ENCODE data around the gene TMCC1.
"Not testable (repeated sequence)": the region's sequence is repeated elsewhere in the genome, so short reads cannot be mapped to it uniquely, and the experiment has no call there.

Gene TMCC1

DNA sequence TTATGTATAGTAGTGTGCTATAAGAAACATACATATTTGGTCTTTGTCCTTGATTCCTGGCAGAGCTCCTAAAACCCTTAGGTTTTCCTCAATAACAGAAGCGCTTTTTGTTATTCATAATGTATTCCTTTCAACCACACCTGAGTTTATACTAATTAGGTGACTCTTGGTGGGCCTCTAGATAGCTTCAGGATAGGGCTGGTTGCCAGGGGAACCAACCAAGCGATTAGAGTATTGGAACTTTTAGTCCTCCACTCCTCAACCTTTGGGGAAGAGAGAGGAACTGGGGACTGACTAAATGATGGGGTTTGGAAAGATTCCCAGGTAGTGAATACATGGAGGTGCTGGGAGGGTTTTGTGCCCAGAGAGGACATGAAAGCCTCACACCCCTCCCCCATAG, 24.6 kb downstream of the TMCC1 start:
- no peak for DNase-seq
- TF ChIP-seq GATA1 (IDR thresholded peaks at IDR 0.05; ENCODE audit: low read depth, low read length) (no peak), POLR2A (IDR thresholded peaks at IDR 0.05; ENCODE audit: low read length) (no peak)

DNA sequence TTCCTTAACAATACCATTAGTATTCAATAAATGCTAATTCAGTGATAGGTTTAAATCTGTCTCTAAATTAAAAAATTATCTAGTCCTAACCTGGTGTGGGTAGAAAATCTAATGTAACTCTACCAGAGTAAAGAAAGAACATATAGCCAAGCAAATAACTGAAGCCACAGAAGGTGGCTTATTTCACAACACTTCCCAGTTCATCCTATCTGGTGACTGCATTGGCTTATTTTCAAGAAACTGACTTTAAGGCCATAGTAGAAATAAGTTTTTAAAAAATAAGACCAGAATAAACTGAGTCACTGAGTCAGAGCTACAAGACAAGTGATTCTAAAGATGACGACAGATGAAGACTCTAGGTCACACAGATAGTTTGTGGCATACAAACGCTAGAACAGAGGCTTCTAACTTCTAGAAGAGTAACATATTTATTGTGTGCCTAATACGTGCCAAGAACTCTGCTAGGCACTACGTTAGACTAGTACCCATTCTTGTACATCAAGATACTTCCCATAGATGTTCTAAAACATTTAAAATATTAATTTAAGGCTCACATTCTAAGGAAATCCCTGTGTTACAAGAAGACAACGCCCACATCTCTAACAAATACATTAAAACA, 25.9 kb downstream of the TMCC1 start:
- TF ChIP-seq GATA1 (IDR thresholded peaks at IDR 0.05; ENCODE audit: low read depth, low read length) (no peak), POLR2A (IDR thresholded peaks at IDR 0.05; ENCODE audit: low read length) (no peak)
- no peak for DNase-seq

DNA sequence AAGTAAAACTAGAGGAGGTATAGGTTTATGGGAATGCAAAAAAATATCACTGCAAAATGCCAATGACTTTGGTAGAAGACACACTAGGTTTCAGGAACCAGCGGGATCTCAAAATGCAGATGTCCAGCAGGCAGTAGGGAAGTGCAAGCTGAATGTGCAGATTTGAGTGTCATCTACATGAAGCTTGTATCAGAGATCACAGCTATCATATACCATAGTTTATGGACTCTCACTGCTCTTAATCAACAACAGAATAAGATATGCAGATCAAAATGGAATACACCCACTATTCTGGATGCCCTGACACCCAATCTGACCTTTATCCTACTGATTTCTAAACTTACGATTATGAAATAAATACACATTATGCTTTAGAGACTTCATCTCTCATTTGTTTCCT, 27.7 kb downstream of the TMCC1 start:
- no peak for DNase-seq
- no peak for TF ChIP-seq GATA1 (IDR thresholded peaks at IDR 0.05; ENCODE audit: low read depth, low read length)
- no peak for TF ChIP-seq POLR2A (IDR thresholded peaks at IDR 0.05; ENCODE audit: low read length)

DNA sequence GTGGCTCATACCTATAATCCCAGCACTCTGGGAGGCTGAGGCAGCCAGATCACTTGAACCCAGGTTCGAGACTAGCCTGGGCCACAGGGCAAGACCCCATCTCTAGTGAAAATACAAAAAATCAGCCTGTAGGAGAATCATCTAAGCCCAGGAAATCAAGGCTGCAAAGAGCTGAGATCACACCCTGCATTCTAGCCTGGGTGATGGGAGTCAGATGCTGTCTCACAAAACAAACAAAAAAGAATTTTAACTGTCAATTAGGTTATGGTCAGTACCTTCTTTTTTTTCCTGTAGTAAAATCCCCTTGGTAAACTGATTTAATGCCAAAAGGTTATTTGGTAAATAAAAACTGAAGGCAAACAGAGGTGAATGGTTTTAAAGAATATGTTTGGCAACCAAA, 29.0 kb downstream of the TMCC1 start:
- no peak for TF ChIP-seq GATA1 (IDR thresholded peaks at IDR 0.05; ENCODE audit: low read depth, low read length)
- no peak for TF ChIP-seq POLR2A (IDR thresholded peaks at IDR 0.05; ENCODE audit: low read length)
- DNase-seq: no peak

DNA sequence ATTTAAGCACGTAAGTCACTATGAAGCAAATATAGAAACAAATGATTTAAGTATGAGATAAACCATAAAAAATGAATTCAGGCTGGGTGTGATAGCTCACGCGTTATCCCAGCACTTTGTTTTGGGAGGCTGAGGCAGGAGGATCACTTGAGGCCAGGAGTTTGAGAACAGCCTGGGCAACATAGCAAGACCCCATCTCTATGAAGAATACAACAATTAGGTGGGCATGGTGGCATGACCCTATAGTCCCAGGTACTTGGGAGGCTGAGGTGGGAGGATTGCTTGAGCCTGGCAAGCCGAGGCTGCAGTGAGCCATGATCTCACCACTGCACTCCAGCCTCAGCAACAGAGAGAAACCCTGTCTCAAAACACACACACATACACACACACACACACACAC, 34.2 kb downstream of the TMCC1 start:
- DNase-seq: no peak
- TF ChIP-seq POLR2A (IDR thresholded peaks at IDR 0.05; ENCODE audit: low read length) (no peak), GATA1 (IDR thresholded peaks at IDR 0.05; ENCODE audit: low read depth, low read length) (no peak)

DNA sequence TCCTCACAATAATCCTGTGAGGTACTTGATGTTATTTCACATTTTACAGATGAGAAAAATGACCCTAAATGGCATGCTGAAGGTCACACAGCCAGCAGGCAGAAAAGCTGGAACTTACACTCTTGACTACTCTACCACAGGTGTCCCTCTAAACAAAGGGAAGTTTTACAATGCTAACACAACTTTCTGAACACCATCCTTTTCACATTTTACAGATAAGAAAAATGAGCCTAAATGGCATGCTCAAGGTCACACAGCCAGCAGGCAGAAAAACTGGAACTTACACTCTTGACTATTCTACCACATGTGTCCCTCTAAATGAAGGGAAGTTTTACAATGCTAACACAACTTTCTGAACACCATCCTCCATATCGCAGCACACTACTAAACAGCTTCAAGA, 35.6 kb downstream of the TMCC1 start:
- DNase-seq: no peak

DNA sequence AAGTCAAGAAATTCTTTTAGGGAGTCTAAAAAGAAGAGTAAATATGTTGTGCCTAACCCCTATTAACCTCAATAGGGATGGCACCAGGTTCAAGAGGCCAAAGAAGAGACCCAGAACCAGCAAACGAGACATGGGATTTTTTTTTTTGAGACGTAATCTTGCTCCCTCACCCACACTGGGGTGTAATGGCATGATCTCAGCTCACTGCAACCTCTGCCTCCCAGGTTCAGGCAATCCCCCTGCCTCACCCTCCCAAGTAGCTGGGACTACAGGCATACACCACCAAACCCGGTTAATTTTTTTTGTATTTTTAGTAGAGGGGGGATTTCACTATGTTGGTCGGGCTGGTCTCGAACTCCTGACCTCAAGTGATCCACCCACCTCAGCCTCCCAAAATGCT, 36.7 kb downstream of the TMCC1 start:
- not testable (repeated sequence) for DNase-seq

More for the DNA sequence above, 35.6 kb downstream of the TMCC1 start:
- TF ChIP-seq GATA1 (IDR thresholded peaks at IDR 0.05; ENCODE audit: low read depth, low read length) (no peak), POLR2A (IDR thresholded peaks at IDR 0.05; ENCODE audit: low read length) (no peak)

DNA sequence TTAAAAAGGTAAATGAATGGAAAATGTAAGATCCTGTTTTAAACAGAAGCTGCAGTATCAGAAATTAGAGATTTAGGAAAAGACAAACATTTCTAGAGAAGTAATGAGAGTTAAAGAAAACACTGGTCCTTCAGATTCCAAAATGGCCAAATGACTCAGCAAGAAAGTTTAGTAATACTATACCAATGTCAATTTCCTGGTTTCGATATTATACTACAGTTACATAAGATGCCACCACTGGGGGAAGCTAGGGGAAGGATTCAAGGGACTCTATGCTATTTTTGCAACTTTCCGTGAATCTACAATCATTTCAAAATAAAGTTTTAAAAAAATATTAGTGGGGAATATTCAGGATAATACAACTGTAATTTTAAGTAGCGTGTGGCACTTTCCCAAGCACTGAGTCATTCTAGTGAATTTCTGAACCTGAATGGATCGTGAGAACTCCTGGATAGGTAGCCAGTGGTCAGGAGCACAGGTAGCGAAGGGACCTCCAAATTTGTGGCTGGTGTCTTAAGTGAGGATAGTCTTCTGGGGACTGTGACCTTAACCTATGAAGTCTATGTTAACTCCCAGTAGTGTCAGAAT, 37.6 kb downstream of the TMCC1 start:
- TF ChIP-seq GATA1 (IDR thresholded peaks at IDR 0.05; ENCODE audit: low read depth, low read length) (no peak), POLR2A (IDR thresholded peaks at IDR 0.05; ENCODE audit: low read length) (no peak)
- no peak for DNase-seq

DNA sequence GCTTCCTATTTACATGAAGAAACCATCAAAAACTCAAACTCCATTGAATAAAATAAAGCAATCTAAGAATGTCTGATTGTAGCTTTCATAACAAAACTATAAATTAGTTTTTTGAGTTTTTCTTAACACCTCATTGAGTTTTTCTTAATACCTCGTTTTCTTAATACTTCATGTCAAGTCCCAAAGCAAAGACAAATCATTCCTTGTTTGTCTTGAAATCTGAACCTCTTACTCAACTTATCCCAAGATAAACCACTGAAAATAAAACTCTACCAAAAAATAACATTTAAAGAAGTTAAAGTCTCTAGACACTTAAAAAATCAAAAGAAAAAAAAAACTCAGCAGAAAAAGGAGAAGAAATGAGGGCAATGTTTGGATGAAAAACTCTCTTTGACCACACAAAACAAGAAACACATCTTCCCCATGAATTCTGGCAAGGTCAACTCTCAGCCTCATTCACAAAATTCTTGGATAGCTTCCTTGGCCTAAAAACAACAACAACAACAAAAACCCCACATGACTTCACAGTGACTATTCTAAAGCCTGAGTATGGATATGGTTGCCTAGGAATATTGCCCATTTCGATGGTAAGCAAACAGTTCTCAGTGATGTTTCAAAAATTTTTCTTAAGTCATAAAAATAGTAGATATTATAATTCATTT, 38.2 kb downstream of the TMCC1 start:
- DNase-seq: no peak
- TF ChIP-seq POLR2A (IDR thresholded peaks at IDR 0.05; ENCODE audit: low read length) (no peak), GATA1 (IDR thresholded peaks at IDR 0.05; ENCODE audit: low read depth, low read length) (no peak)

DNA sequence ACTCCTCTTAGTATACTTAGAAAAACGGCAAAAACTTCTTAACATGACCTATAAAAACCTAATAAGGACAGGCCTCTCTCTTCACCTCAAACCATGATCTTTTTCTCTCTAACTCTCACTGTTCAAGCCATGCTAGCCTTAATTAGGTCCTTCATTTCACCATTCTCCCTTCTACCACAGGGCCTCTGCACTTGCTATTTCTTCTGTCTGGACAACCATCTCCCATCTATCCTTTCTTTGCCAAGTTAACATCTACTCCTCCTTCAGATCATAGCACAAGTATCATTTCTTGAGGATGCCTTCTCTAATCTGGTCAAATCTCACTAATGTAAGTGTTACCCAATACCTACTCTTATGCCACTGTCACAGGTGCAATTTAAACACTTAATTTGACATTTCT, 39.1 kb downstream of the TMCC1 start:
- TF ChIP-seq POLR2A (IDR thresholded peaks at IDR 0.05; ENCODE audit: low read length) (no peak), GATA1 (IDR thresholded peaks at IDR 0.05; ENCODE audit: low read depth, low read length) (no peak)
- no peak for DNase-seq

DNA sequence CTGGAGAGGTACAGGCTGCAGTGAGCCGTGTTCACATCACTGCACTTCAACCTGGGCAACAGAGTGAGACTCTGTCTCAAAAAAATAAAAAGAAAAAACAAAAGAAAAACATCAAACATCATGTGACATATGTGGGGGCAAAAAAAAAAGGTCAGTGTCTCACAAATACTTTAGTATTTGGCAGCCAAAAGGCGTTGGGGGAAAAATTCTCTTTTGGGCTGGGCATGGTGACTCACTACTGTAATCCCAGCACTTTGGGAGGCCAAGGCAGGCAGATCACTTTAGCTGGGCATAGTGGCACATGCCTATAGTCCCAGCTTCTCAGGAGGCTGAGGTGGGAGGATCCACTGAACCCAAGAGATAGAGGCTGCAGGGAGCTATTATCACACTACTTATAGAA, 47.6 kb downstream of the TMCC1 start:
- DNase-seq: no peak
- TF ChIP-seq GATA1 (IDR thresholded peaks at IDR 0.05; ENCODE audit: low read depth, low read length) (no peak), POLR2A (IDR thresholded peaks at IDR 0.05; ENCODE audit: low read length) (no peak)

DNA sequence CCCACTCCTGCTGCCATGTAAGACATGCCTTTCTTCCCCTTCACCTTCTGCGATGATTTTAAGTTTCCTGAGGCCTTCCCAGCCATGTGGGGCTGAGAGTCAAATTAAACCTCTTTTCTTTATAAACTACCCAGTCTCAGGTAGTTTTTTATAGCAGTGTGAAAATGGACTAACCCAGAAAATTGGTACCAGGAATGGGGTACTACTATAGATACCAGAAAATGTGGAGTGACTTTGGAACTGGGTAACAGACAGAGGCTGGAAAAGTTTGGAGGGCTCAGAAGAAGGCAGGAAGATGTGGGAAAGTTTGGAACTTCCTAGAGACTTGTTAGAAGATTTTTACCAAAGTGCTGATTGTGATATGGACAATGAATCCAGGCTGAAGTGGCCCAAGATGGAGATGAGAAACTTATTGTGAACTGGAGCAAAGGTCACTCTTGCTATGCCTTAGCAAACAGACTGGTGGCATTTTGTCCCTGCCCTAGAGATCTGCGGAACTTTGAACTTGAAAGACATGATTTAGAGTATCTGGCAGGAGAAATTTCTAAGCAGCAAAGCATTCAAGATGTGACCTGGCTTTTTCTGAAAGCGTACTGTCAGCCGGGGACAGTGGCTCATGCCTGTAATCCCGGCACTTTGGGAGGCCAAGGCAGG, 52.7 kb downstream of the TMCC1 start:
- TF ChIP-seq POLR2A (IDR thresholded peaks at IDR 0.05; ENCODE audit: low read length) (no peak), GATA1 (IDR thresholded peaks at IDR 0.05; ENCODE audit: low read depth, low read length) (no peak)
- no peak for DNase-seq

DNA sequence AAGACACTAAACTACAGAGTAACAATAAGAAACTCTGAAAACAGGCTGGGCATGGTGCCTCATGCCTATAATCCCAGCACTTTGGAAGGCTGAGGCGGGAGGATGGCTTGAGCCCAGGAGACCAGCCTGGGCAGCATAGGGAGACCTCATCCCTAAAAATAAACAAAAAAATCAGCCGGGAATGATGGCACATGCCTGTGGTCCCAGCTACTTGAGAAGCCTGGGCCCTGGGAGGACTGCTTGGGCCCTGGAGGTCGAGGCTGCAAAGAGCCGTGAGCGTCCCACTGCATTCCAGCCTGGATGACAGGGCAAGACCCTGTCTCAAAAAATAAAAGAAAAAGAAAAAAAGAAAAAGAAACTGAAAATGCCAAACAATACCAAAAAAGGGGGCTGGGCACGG, 55.4 kb downstream of the TMCC1 start:
- DNase-seq: no peak
- TF ChIP-seq POLR2A (IDR thresholded peaks at IDR 0.05; ENCODE audit: low read length) (no peak), GATA1 (IDR thresholded peaks at IDR 0.05; ENCODE audit: low read depth, low read length) (no peak)

DNA sequence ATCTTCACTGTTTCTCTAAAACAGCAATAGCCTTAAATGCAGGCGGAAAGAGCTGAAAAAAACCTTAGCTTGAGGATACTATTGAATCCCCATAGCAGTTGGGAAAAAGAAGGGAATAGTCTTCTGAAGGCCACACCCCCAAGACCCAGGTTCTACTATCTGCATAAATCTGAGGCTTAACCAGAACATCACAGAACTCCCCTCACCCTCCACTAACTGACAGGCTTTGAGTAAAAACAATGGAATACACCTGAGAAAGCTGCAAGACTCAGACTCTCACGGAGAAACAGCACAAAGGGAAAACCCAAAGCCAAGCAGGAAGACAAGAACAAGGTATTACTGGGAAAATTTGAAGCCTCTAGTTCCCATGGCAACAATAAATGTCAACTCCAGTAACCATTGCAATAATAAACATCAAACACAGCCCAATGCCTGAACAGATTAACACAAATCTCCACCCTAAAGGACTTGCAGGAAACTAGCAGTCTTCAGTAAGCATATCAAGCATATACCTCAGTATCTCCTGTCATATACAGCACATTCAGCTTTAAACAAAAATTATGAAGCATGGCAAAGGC, 56.4 kb downstream of the TMCC1 start:
- no peak for TF ChIP-seq POLR2A (IDR thresholded peaks at IDR 0.05; ENCODE audit: low read length)
- TF ChIP-seq GATA1 (IDR thresholded peaks at IDR 0.05; ENCODE audit: low read depth, low read length): no peak
- DNase-seq: no peak
